ENCODE results near the gene EDEM2. TPM values are rescaled to one million over a fixed set of nuclear protein-coding genes. Genes with fewer than 3 reads are reported as not detected.
"Not testable (repeated sequence)": the region's sequence is repeated elsewhere in the genome, so short reads cannot be mapped to it uniquely, and the experiment has no call there.

The EDEM2 gene, protein sequence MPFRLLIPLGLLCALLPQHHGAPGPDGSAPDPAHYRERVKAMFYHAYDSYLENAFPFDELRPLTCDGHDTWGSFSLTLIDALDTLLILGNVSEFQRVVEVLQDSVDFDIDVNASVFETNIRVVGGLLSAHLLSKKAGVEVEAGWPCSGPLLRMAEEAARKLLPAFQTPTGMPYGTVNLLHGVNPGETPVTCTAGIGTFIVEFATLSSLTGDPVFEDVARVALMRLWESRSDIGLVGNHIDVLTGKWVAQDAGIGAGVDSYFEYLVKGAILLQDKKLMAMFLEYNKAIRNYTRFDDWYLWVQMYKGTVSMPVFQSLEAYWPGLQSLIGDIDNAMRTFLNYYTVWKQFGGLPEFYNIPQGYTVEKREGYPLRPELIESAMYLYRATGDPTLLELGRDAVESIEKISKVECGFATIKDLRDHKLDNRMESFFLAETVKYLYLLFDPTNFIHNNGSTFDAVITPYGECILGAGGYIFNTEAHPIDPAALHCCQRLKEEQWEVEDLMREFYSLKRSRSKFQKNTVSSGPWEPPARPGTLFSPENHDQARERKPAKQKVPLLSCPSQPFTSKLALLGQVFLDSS
- polyA plus RNA-seq (ENCODE audit: insufficient read length in 10 of 10), result 10 to 100 TPM in 2 of 10 donors, 1 to 10 TPM in 8; 7.7 to 10.2 (median 8.8) TPM
- long read RNA-seq, donor 1, result 0 reads
- long read RNA-seq, donor 2, partial matches to known transcripts, result 0 of 4 reads
- long read RNA-seq, donor 2, other reads (novel, unspliced or antisense), result 0 of 4 reads
- long read RNA-seq, donor 3, result 0 reads
- long read RNA-seq, donor 4, partial matches to known transcripts, result 0 of 2 reads
- long read RNA-seq, donor 4, other reads (novel, unspliced or antisense), result 0 of 2 reads
- long read RNA-seq, donor 5, partial matches to known transcripts, result 0 of 3 reads
- long read RNA-seq, donor 5, other reads (novel, unspliced or antisense), result 0 of 3 reads
- long read RNA-seq, donor 6, partial matches to known transcripts, result 0 of 1 reads
- long read RNA-seq, donor 6, other reads (novel, unspliced or antisense), result 0 of 1 reads
- long read RNA-seq, donor 7, partial matches to known transcripts, result 76 of 77 reads
- long read RNA-seq, donor 7, other reads (novel, unspliced or antisense), result 0 of 77 reads
- long read RNA-seq, donor 8, partial matches to known transcripts, result 0 of 1 reads
- long read RNA-seq, donor 8, other reads (novel, unspliced or antisense), result 0 of 1 reads
- long read RNA-seq, donor 9, result 0 reads

DNA sequence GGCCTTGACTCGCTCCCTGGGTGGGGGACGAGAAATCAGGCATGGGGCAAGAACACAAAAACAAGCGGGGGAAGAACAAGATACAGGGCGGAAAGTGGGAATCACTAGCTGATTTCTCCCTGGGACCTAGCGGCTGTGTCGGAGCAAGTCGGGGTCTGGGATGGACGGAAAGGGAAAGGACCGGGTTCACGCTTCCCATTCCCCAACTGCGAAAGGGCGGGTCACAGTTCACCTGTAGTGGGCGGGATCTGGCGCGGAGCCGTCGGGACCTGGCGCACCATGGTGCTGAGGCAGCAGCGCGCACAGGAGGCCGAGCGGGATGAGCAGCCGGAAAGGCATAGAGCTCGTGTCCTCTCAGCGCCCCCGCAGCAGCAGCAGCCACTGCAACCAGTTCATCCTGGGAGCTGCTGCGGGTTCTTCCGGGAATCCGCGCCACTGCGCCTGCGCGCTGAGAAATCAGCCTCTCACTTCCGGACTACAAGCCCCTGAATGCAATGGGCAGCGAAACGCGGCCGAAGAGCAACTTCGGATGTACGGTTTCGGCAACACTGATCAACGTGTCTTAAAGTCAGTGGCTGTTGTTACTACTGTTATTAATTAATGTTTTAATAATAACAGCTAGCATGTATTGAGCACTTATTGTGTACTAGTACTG lies at the start of gene EDEM2:
Gene EDEM2, minus strand, starts transcription at position 417 of the 655 bp plus-strand sequence. Its CDS starts 78 bp downstream, at position 339.
- DNase-seq, result peak; percentile 95 to 98 (median 98)

DNA sequence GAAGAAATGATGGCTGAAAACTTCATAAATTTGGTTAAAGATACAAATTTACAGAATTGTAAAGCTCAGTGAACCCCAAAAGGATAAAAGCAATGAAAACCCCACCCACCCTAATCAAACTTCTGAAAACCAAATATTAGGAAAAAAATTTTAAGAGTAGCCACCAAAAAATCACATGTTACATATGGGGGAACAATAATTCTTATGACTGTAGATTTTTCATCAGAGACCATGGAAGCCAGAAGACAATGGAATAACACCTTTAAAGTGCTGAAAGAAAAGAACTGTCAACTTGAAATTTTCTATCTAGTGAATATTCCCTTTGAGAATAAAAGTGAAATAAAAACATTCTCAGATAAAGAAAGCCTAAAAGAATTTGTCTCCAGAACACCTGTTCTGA lies 49.2 kb upstream of the EDEM2 start:
- DNase-seq, result no peak

DNA sequence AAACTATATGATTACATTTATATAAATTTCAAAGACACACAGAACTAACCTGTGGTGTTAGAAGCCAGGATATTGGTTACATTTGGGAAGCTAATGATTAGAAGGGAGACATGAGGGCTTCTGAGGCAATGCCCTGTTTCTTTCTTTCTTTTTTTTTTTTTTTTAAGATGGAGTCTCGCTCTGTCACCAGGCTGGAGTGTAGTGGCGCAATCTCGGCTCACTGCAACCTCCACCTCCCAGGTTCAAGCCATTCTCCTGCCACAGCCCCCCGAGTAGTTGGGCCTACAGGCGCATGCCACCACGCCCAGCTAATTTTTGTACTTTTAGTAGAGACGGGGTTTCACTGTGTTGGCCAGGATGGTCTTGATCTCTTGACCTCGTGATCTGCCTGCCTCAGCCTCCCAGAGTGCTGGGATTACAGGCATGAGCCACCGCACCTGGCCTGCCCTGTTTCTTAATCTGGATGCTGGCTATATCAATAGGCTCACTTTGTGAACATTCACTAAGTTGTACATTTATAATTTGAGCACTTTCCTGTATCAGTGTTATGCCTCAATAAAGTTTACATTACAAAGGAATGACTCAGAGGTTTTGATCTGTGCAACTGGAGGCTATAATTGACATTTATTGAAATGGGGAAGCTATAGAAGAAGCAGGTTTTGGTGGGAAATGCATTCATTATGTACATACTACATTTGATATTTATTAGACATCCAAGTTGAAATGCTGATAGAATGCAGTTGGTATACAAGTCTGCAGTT lies 46.1 kb upstream of the EDEM2 start:
- DNase-seq, result not testable (repeated sequence)

DNA sequence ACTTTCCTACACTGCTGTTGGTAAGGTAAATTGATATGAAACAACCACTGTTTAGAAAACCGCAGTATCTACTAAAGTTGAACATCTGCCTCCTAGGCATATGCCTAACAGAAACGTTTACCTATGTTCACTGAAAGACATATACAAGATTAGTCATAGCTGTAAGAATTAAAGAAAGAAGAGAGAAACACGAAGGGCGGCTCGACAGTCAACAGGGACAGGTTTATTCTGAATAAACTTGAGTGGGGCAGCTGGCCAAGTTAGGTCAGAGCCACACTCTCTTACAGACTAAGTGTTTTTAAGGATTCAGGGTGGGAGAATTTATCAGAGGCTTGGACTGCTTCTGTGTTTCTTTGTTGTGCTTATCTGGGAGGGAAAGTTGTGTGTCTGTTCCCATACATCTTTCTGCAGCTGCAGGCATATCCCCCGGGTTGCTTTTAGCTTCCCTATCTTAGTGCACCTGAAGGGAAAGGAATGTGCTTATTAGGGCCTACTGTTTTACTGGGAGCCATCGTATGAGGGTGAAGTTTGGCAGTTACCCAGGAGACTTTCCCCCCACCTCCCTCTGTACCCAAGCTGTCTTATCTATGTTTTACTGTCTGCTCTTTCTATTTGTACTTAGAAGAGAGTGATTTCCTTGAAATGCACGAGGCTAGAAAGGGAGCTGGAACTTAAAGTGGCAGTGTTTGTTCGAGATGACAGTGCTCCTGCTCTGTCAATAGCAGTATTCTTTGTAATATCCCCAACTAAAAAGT lies 45.2 kb upstream of the EDEM2 start:
- no peak for DNase-seq

DNA sequence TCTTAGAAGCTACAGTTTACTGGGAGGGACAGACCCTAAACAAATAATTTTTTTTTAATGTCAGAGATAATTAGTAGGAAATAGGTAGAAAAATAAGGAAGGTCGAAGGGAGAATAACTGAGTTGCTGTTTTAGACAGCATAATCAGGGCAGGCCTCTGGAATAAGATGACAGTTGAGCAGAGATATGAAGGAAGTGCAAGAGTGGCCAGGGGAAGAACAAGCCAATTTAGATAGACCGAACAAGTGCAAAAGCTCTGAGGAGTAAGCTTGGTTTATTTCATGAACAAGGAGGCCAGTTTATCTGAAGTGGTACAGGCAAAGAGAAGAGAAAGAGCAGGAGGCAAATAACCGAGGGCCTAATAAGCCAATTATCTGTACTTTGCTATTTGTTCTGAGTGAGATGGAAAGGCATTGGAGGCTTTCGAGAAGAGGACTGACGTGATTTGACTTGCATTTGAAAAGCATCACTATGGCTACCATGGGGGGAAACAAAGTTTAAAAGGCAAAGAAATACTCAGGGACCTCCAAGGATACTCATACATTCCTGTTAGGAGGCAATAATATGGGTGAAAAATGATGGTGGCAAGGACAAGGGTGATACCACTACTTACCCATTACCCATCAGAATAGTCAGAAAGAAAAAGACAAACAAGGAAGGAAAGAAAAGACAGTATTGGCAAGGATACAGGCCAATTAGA lies 44.4 kb upstream of the EDEM2 start:
- no peak for DNase-seq

DNA sequence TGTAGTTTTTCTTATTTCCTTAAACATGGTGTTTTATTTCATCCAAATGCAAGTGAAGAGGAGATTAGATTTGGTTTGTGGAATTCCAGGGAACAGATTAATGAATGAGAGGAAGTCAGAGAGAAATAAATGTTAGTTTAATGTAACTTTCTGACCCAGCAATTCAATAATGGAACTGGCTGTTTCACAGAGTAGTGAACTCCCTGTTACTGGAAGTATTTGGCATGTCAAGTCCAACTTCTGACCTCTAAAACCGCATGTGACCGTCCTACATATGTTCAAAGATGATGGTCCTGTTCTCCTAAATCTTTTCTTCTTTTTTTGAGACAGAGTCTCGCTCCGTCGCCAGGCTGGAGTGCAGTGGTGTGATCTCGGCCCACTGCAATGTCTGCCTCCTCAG lies 43.4 kb upstream of the EDEM2 start:
- DNase-seq, result no peak

DNA sequence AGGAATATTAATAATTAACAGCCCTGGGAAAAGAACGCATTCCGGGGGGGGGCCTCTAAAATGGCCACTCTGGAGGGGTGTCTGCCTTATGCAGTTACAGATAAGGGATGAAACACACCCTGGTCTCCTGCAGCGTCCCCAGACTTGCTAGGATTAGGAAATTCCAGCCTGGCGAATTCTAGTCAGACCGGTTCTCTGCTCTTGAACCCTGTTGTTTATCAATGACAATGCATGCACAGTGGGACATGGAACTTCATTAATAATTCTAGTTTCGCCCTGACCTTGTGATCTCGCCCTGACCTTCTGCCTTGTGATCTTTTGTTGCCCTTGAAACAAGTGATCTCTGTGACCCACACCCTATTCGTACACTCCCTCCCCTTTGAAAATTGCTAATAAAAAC lies 42.1 kb upstream of the EDEM2 start:
- not testable (repeated sequence) for DNase-seq

DNA sequence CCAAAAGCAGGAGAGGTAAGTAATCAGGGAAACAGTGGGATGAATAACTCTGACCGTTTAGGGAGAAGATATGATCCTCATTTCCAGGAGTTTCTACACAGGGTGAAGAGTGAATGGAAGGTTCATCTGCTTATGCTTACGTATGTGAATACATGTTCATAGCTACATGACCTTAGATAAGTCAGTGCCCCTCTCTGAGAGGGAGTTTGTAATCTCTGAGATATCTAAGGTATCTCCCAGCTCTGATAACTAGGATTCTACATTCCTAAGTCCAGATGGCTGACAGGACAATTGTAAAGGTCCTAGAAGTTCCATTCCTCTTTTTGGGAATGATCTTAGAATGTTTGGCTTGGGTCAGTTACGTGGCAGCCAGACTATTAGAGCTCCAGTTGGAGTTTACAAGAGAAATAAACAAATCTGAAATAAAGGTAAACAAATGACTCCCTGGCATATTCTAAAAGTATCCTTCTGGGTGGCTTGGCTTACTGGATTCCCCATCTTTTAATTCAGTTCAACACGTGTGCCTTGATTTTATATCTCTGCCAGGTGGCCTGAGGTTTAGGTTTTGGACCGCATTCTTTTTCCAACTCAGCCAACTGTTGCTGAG lies 40.6 kb upstream of the EDEM2 start:
- no peak for DNase-seq

DNA sequence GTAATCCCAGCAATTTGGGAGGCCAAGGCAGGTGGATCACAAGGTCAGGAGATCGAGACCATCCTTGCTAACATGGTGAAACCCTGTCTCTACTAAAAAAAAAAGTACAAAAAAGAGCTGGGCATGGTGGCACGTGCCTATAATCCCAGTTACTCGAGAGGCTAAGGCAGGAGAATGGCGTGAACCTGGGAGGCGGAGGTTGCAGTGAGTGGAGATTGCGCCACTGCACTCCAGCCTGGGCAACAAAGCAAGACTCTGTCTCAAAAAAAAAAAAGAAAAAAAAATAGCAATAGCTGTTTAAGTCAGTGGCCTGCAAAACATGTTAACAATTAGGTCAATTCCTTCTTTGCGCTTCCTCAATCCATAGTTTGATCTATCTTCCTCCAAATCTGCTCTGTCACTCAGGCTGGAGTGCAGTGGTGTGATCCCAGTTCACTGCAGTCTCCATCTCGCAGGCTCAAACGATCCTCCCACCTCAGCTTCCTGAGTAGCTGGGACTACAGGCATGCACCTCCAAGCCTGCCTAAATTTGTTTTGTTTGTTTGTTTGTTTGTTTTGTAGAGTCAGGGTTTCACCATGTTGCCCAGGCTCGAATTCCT lies 39.7 kb upstream of the EDEM2 start:
- DNase-seq, result not testable (repeated sequence)

DNA sequence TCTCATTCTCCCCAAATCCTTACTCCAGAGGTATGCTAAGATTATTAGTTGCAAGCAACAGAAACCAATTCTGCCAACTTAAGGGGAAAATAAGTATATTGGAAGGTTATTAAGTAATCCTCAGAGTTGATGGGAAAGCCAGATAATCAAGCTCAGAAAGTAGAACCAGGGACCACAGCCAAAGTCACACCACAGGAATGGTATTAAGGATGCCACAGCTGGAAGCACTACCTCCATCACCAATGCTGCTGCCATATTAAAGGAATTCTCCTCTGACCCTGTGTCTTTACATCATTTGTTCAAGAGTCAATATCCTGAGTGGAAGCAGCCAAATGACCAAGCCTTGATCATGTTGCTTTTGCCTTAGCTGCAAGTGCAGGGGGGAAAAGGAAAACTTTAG lies 34.6 kb upstream of the EDEM2 start:
- no peak for DNase-seq

DNA sequence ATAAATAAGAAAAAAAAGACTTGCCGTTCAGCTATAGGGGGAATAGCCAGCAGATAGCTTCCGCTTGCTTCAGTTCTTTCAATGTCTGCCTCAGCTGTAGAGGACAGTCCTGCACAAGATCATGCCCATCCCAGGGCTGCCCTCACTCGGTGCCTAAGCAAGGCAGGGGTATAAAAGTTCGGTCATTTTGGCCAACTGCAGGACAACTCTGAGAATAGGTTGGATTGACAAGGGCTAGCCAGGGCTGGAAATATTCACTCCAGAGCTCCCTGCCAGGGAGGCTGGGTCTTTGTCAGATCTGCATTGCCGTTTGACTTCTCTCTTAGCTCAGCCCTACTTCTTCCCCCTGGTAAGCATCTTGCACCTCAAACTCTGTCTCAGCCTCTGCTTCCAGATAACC lies 33.1 kb upstream of the EDEM2 start:
- no peak for DNase-seq

DNA sequence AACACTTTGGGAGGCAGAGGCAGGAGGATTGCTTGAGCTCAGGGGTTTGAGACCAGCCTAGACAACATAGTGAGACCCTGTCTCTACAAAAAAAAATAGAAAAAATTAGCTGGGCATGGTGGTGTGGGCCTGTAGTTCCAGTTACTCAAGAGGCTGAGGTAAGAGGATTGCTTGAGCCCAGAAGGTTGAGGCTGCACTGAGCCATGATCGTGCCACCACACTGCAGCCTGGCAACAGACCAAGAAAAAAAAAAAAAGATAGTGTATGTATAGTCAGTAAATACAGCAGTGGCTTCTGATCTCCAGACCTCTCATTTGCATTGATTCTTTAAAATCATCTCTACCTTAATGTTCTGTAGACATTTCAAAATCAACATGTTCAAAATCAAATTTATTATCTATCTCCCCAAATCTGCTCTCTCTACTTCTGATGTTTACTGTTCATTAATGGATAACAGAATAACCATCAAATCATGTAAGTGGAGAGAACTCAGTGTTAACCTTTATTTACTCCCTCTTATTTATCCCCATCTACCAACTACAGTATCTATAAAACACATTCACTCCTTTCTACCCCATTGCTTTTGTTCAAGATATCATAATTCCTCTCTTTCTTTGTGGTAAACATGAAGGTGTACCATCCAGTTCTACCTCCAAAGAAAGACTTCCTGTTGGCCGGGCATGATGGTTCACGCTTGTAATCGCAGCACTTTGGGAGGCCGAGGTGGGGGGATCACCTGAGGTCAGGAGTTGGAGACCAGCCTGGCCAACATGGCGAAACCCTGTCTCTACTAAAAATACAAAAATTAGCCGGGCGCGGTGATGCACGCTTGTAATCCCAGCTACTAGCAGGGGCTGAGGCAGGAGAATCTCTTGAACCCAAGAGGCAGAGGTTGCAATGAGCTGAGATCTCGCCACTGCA lies 32.4 kb upstream of the EDEM2 start:
- no peak for DNase-seq

DNA sequence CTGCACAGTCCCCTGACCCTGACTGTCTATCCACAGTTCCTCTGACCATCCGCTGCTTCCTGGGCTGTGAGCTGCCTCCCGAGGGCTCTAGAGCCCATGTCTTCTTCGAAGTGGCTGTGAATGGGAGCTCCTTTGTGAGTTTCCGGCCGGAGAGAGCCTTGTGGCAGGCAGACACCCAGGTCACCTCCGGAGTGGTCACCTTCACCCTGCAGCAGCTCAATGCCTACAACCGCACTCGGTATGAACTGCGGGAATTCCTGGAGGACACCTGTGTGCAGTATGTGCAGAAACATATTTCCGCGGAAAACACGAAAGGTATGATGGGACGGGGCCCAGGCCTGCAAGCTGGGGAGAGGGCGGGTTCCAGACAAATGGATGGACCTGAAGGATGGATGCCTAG lies 29.0 kb upstream of the EDEM2 start:
- no peak for DNase-seq

DNA sequence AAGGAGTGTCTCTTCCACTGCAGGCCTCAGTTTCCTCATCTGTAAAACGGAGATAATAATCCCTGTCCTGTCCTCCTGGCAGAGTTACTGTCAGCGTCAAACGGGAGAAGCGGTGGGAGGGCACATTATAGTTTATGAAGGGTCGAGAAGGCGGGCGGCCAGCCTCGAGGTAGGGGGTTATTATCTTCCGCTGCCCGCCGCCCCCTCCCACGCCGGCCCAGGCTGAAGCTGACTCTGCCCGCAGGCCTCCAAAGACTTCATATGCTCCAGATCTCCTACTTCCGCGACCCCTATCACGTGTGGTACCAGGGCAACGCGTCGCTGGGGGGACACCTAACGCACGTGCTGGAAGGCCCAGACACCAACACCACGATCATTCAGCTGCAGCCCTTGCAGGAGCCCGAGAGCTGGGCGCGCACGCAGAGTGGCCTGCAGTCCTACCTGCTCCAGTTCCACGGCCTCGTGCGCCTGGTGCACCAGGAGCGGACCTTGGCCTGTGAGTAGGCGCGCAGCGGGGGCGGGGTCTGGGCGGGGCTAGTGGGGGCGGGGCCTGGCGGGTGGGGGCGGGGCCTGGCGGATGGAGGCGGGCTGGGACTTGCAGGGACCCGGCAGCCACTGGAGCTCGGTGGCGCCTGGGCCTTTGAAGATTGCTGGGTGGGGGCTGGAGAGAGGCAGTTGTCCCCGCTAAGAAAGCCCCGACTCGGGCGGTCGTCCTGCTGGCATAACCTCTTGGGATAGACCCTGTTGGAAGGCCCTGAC lies 27.5 kb upstream of the EDEM2 start:
- DNase-seq, result no peak

DNA sequence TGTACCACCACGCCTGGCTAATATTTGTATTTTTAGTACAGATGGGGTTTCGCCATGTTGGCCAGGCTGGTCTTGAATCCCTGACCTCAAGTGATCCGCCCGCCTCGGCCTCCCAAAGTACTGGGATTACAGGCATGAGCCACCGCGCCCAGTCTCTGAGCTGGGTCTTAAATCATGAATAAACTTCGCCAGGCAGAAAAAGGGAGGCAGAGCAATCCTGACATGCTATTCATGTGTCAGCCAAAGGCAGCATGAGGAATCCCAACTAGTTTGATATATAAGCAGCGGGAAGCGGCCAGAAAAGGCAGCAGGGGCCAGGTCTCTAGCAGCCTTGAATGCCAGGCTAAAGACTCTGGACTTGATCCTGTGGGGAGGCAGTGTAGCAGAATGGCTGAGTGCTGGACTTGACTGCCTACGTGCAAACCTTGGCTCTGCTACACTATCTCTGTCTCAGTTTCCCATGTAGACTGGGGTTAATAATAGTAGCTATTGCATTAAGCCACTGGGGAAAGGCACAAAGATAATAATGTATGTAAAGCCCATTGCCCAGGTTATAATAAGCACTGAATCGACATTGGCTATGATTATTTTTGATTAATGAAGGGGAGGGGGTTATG lies 26.5 kb upstream of the EDEM2 start:
- DNase-seq, result peak in 1 of 3 donors; percentile 49

DNA sequence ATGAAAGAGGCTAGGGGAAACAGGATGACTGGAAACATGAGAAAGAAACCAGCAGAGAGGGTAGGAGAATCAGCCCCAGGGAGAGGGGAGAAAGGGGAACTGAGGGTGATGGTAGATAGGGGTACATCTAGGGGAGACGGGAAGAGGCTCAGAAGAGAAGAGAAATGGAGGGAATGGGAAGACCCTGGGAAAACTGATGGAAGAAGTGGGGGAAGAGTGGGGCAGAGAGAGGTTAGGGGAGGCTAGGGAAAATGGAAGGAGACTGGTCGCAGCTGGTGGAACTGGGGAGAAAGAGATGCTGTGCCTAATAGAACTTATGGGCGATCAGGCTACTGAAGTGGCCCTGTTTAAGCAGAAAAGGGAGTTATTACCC lies 25.3 kb upstream of the EDEM2 start:
- no peak for DNase-seq
